Astrocyte (in vitro differentiated cells and primary cell): ENCODE data around the gene FAM53B. TPM values are rescaled to one million over a fixed set of nuclear protein-coding genes. Genes with fewer than 3 reads are reported as not detected.

ENCODE experiments used
- DNase-seq: peaks from one replicate; pipeline ENCODE4 v3.0.0-alpha.2; 2010; ENCODE audit warnings: low read depth
- FAIRE-seq: peaks from 2 replicates; lab custom pipeline; 2011; peaks lifted over from hg19 to GRCh38; lab: Jason Lieb, UNC
- H2AFZ ChIP-seq: 2 replicates; pipeline ENCODE4 v1.6.0; 2012; ENCODE audit warnings: low read depth, low read length, inconsistent platforms
- H3K27ac ChIP-seq: 2 replicates; pipeline ENCODE4 v1.5.1; 2011; ENCODE audit warnings: low read depth, low read length, inconsistent platforms
- H3K27me3 ChIP-seq: 2 replicates; pipeline ENCODE4 v1.6.0; 2011; ENCODE audit warnings: low read length, inconsistent platforms; ENCODE audit not compliant: insufficient read depth
- H3K36me3 ChIP-seq: 2 replicates; pipeline ENCODE4 v1.5.1; 2011; ENCODE audit warnings: low read length, inconsistent platforms; ENCODE audit not compliant: insufficient read depth
- H3K4me1 ChIP-seq: 2 replicates; pipeline ENCODE4 v1.5.1; 2011; ENCODE audit warnings: low read length, inconsistent platforms; ENCODE audit not compliant: insufficient read depth
- H3K4me2 ChIP-seq: 2 replicates; pipeline ENCODE4 v1.6.0; 2012; ENCODE audit warnings: low read length, inconsistent platforms
- H3K4me3 ChIP-seq: 2 replicates; pipeline ENCODE4 v1.5.1; 2011; ENCODE audit warnings: low read depth, mild to moderate bottlenecking, low read length, inconsistent platforms; ENCODE audit not compliant: insufficient read depth
- H3K79me2 ChIP-seq: 2 replicates; pipeline ENCODE4 v1.6.0; 2012; ENCODE audit warnings: mild to moderate bottlenecking, low read length, inconsistent platforms; ENCODE audit not compliant: insufficient read depth
- H3K9ac ChIP-seq: 2 replicates; pipeline ENCODE4 v1.6.0; 2012; ENCODE audit warnings: mild to moderate bottlenecking, low read length, inconsistent platforms
- H3K9me3 ChIP-seq: 2 replicates; pipeline ENCODE4 v1.5.1; 2012; ENCODE audit warnings: low read depth, mild to moderate bottlenecking, low read length, inconsistent platforms; ENCODE audit not compliant: insufficient read depth
- H4K20me1 ChIP-seq: 2 replicates; pipeline ENCODE4 v1.6.0; 2012; ENCODE audit warnings: low read length, inconsistent platforms; ENCODE audit not compliant: insufficient read depth
- H3K27ac Mint-ChIP-seq: one replicate; pipeline ENCODE4 v1.8.0; 2021; ENCODE audit warnings: mild to moderate bottlenecking, mixed read lengths; ENCODE audit not compliant: unreplicated experiment
- H3K27me3 Mint-ChIP-seq: one replicate; pipeline ENCODE4 v1.8.0; 2021; ENCODE audit warnings: low read depth, mixed read lengths; ENCODE audit not compliant: unreplicated experiment
- H3K36me3 Mint-ChIP-seq: one replicate; pipeline ENCODE4 v1.8.0; 2021; ENCODE audit warnings: low read depth, mixed read lengths; ENCODE audit not compliant: unreplicated experiment
- H3K4me1 Mint-ChIP-seq: one replicate; pipeline ENCODE4 v1.8.0; 2021; ENCODE audit warnings: low read depth, mixed read lengths; ENCODE audit not compliant: unreplicated experiment
- H3K4me3 Mint-ChIP-seq: one replicate; pipeline ENCODE4 v1.8.0; 2021; ENCODE audit warnings: mild to moderate bottlenecking, moderate library complexity, mixed read lengths; ENCODE audit not compliant: unreplicated experiment
- H3K9me3 Mint-ChIP-seq: one replicate; pipeline ENCODE4 v1.8.0; 2021; ENCODE audit warnings: mild to moderate bottlenecking, mixed read lengths; ENCODE audit not compliant: unreplicated experiment
- EZH2 ChIP-seq: IDR thresholded peaks from 2 replicates; pipeline ENCODE4 v1.6.1; 2012; ENCODE audit warnings: mild to moderate bottlenecking, low read length, inconsistent platforms; ENCODE audit not compliant: insufficient read depth
- total RNA-seq: library from RNA; stranded (reverse); gene quantifications from 2 replicates; pipeline ENCODE4 v1.2.1, GENCODE V29; 2021
- TF ChIP-seq, protein P1 (sequence below): IDR thresholded peaks from 2 replicates; pipeline ENCODE4 v1.5.1; 2011; ENCODE audit warnings: low read depth, mild to moderate bottlenecking, inconsistent platforms, low read length, moderate library complexity; ENCODE audit not compliant: insufficient read depth

Gene FAM53B
- total RNA-seq, 1 donor from 2014 or later: 12.9 TPM

GRCh38 chr10:124680675-124681074, 63.5 kb downstream of the FAM53B start:
- Mint-ChIP-seq H3K36me3 (peaks cover 17% of the 10 kb centered on the region), H3K4me3 (no peak overlapping the region), H3K27me3 (no peaks in the 10 kb centered on the region), H3K27ac (no peak overlapping the region), H3K4me1 (peaks cover 7% of the 10 kb centered on the region), H3K9me3 (no peaks in the 10 kb centered on the region)
- DNase-seq: no peak
- H3K36me3 ChIP-seq: peaks cover 5% of the 10 kb centered on the region
- H3K27ac ChIP-seq: no peak overlapping the region
- no peak overlapping the region for H3K9ac ChIP-seq
- no peaks in the 10 kb centered on the region for H3K27me3 ChIP-seq
- TF ChIP-seq, protein P1, sequence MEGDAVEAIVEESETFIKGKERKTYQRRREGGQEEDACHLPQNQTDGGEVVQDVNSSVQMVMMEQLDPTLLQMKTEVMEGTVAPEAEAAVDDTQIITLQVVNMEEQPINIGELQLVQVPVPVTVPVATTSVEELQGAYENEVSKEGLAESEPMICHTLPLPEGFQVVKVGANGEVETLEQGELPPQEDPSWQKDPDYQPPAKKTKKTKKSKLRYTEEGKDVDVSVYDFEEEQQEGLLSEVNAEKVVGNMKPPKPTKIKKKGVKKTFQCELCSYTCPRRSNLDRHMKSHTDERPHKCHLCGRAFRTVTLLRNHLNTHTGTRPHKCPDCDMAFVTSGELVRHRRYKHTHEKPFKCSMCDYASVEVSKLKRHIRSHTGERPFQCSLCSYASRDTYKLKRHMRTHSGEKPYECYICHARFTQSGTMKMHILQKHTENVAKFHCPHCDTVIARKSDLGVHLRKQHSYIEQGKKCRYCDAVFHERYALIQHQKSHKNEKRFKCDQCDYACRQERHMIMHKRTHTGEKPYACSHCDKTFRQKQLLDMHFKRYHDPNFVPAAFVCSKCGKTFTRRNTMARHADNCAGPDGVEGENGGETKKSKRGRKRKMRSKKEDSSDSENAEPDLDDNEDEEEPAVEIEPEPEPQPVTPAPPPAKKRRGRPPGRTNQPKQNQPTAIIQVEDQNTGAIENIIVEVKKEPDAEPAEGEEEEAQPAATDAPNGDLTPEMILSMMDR: no peak
- TF ChIP-seq EZH2: no peak
- no peaks in the 10 kb centered on the region for H3K9me3 ChIP-seq
- no peak for FAIRE-seq
- peaks cover 47% of the 10 kb centered on the region for H4K20me1 ChIP-seq
- no peak overlapping the region for H3K4me3 ChIP-seq
- no peaks in the 10 kb centered on the region for H3K4me1 ChIP-seq
- peaks cover 8% of the 10 kb centered on the region for H3K79me2 ChIP-seq
- no peak overlapping the region for H3K4me2 ChIP-seq
- H2AFZ ChIP-seq: no peak overlapping the region

DNA sequence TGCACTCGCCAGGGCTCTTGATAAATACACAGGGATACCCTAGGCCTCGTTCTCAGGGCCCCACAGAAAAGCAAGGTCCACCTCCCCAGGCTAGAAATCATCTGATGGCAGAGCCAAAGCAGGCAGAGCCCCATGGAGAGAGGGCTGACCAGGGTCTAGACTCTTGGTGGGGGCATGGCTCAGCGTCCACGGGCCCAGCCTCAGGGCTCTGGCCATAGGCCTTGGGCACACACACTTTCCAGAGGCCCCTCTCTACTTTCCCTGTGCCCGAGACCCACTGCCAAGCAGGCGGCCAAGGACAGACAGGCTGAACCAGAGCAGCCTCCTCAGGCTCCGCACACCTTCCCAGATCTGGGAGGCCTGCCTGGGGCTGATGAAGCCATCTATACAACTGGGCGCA, 64.8 kb downstream of the FAM53B start:
- TF ChIP-seq, protein P1: no peak
- TF ChIP-seq EZH2: no peak
- peaks cover 22% of the 10 kb centered on the region for H3K36me3 Mint-ChIP-seq
- no peak for DNase-seq
- Histone ChIP-seq H2AFZ (no peak overlapping the region), H4K20me1 (peaks cover 59% of the 10 kb centered on the region), H3K4me2 (no peak overlapping the region), H3K4me3 (no peak overlapping the region), H3K4me1 (no peaks in the 10 kb centered on the region), H3K9me3 (no peaks in the 10 kb centered on the region), H3K79me2 (peaks cover 8% of the 10 kb centered on the region), H3K27me3 (no peaks in the 10 kb centered on the region), H3K27ac (no peak overlapping the region), H3K36me3 (peaks cover 5% of the 10 kb centered on the region), H3K9ac (no peak overlapping the region)
- no peaks in the 10 kb centered on the region for H3K9me3 Mint-ChIP-seq
- H3K4me1 Mint-ChIP-seq: peaks cover 7% of the 10 kb centered on the region
- H3K27ac Mint-ChIP-seq: no peak overlapping the region
- H3K4me3 Mint-ChIP-seq: no peak overlapping the region
- no peaks in the 10 kb centered on the region for H3K27me3 Mint-ChIP-seq
- no peak for FAIRE-seq

DNA sequence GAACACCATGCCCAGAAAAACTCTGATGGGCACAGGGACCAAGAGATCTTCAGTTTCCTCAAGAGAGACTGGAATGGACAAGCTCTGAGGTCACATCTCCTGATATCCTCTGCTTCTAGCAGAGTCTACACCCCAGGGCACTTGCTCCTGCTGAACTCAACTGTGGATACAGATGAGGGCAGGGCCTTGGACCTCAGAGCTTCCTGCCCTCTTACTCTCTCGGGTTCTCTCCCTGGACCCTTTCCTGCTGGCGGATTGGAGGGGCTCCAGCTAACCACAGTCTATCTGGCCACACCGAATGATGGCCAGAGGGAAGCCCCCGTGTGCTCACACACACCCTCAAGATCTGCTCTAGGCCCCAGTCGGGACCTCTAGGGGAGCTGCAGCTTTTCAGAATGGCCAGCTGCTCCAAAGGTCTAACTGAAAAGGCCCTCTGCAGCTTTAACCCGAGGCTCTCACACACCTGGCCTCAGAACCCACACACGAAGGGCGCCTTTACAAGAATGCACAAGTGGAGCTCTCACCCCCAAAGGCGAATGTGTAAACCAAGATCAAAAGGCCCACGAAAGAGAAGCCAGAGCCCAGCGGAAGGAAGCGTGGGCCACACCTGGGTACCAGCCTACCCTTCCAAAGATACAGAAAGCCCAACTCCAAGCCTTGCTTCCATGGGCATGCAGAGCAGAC, 65.5 kb downstream of the FAM53B start:
- Histone ChIP-seq H3K79me2 (peaks cover 8% of the 10 kb centered on the region), H3K36me3 (peaks cover 5% of the 10 kb centered on the region), H3K4me1 (no peaks in the 10 kb centered on the region), H3K9me3 (no peaks in the 10 kb centered on the region), H2AFZ (no peak overlapping the region), H3K27ac (no peak overlapping the region), H3K9ac (no peak overlapping the region), H3K4me2 (no peak overlapping the region), H3K4me3 (no peak overlapping the region), H3K27me3 (no peaks in the 10 kb centered on the region), H4K20me1 (peaks cover 66% of the 10 kb centered on the region)
- Mint-ChIP-seq H3K9me3 (no peaks in the 10 kb centered on the region), H3K4me1 (peaks cover 7% of the 10 kb centered on the region), H3K4me3 (no peak overlapping the region), H3K36me3 (peaks cover 22% of the 10 kb centered on the region), H3K27ac (no peak overlapping the region), H3K27me3 (no peaks in the 10 kb centered on the region)
- FAIRE-seq (no peak), DNase-seq (no peak)
- no peak for TF ChIP-seq EZH2
- TF ChIP-seq, protein P1: no peak
